PC-3 (cell line): ENCODE data around the gene AQP3. TPM values are rescaled to one million over a fixed set of nuclear protein-coding genes. Genes with fewer than 3 reads are reported as not detected.

Source experiments
- ATAC-seq: fragments of 200-7000 bp; cut with Tn5 transposase; 2 replicates; pipeline ENCODE4 v1.9.1; 2020; ENCODE audit warnings: mild to moderate bottlenecking, moderate library complexity
- BruUV-seq: library from RNA; stranded (reverse); fragments of 400-500 nt; replicated peaks from 2 replicates; lab custom pipeline; 2021; lab: Mats Ljungman, UMichigan
- CTCF ChIA-PET: fragments of 300-600 bp; sonication (Branson Sonifier 250); formaldehyde crosslinking; loops from one replicate; lab custom pipeline; 2022; ENCODE audit warnings: antibody characterized with exemption; lab: Charles Lee
- POLR2A ChIA-PET: fragments of 300-600 bp; sonication (Branson Sonifier 250); formaldehyde crosslinking; loops from one replicate; lab custom pipeline; 2022; ENCODE audit warnings: antibody characterized with exemption; ENCODE audit not compliant: unreplicated experiment; lab: Charles Lee
- DNase-seq: peaks from one replicate; pipeline ENCODE4 v3.0.0-alpha.2; 2015
- H2AFZ ChIP-seq: fragments of 300-600 bp; sonication (generic); 2 replicates; pipeline ENCODE4 v1.6.0; 2016; ENCODE audit warnings: antibody characterized with exemption, low read length
- H3F3A ChIP-seq: fragments of 300-600 bp; sonication (generic); one replicate; pipeline ENCODE4 v1.6.0; 2017; ENCODE audit warnings: antibody characterized with exemption, low read length, control low read depth, mild to moderate bottlenecking; ENCODE audit not compliant: unreplicated experiment
- H3K27ac ChIP-seq: fragments of 300-600 bp; sonication (generic); 2 replicates; pipeline ENCODE4 v1.5.1; 2016; ENCODE audit warnings: mild to moderate bottlenecking, low read length
- H3K27me3 ChIP-seq: fragments of 300-600 bp; sonication (generic); 2 replicates; pipeline ENCODE4 v1.6.1; 2016; ENCODE audit warnings: low read length, mixed read lengths
- H3K36me3 ChIP-seq: fragments of 300-600 bp; sonication (generic); 2 replicates; pipeline ENCODE4 v1.6.1; 2016; ENCODE audit warnings: low read depth, mixed run types, low read length, mixed read lengths
- H3K4me1 ChIP-seq: fragments of 300-600 bp; sonication (generic); 2 replicates; pipeline ENCODE4 v1.5.1; 2016; ENCODE audit warnings: low read length; ENCODE audit not compliant: insufficient read depth
- H3K4me2 ChIP-seq: fragments of 300-600 bp; sonication (generic); 2 replicates; pipeline ENCODE4 v1.6.0; 2016; ENCODE audit warnings: low read length
- H3K4me3 ChIP-seq: fragments of 300-600 bp; sonication (generic); 2 replicates; pipeline ENCODE4 v1.5.1; 2016; ENCODE audit warnings: mild to moderate bottlenecking, low read length, mixed read lengths
- H3K79me2 ChIP-seq: fragments of 300-600 bp; sonication (generic); 2 replicates; pipeline ENCODE4 v1.6.1; 2017; ENCODE audit warnings: low read length, mixed read lengths
- H3K9ac ChIP-seq: fragments of 300-600 bp; sonication (generic); 2 replicates; pipeline ENCODE4 v1.6.0; 2016; ENCODE audit warnings: mild to moderate bottlenecking, low read length
- H3K9me2 ChIP-seq: fragments of 300-600 bp; sonication (generic); replicated peaks from 2 replicates; pipeline ENCODE4 v1.6.1; 2016; ENCODE audit warnings: mixed run types, low read length, mixed read lengths
- H3K9me3 ChIP-seq: fragments of 300-600 bp; sonication (generic); 2 replicates; pipeline ENCODE4 v1.6.1; 2016; ENCODE audit warnings: low read length, mixed read lengths
- H4K20me1 ChIP-seq: fragments of 300-600 bp; sonication (generic); 2 replicates; pipeline ENCODE4 v1.6.1; 2016; ENCODE audit warnings: low read length, mixed read lengths
- EZH2 ChIP-seq: fragments of 300-600 bp; sonication (generic); IDR thresholded peaks from one replicate; pipeline ENCODE4 v1.6.1; 2017; ENCODE audit warnings: antibody characterized with exemption, mild to moderate bottlenecking, low read length; ENCODE audit not compliant: unreplicated experiment
- EZH2phosphoT487 ChIP-seq: fragments of 300-600 bp; sonication (generic); IDR thresholded peaks from 2 replicates; pipeline ENCODE4 v1.6.1; 2018; ENCODE audit warnings: mild to moderate bottlenecking, antibody characterized with exemption, low read length, borderline replicate concordance
- intact Hi-C: fragments of 100-400 bp; cut with micrococcal nuclease; formaldehyde crosslinking; loops from 2 replicates; pipeline ENCODE4 v1.9.0; 2023
- total RNA-seq: library from RNA; depleted of rRNA; stranded (reverse); fragments of >200 nt; gene quantifications from 2 replicates; pipeline ENCODE4 v1.2.3, GENCODE V29; 2014
- TF ChIP-seq, protein P1 (sequence below): fragments of 300-600 bp; sonication (generic); conservative IDR thresholded peaks from 2 replicates; pipeline ENCODE4 v1.5.1; 2017; ENCODE audit warnings: antibody characterized with exemption, low read depth, mild to moderate bottlenecking, low read length

AQP3 gene
- total RNA-seq, 1 experiment from 2014 or later: 5.1 TPM

DNA sequence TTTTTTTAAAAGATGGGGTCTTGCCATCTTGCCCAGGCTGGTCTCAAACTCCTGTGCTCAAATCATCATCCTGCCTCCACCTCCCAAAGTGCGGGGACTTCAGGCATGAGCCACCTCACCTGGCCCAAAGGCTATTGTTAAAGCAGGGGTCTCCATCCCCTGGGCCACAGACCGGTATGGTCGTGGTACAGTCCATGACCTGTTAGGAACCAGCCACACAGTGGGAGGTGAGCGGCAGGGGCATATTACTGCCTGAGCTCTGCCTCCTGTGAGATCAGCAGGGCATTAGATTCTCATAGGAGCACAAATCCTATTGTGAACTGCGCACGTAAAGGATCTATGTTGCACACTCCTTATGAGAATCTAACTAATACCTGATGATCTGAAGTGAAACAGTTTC, 33.6 kb upstream of the AQP3 start:
- ATAC-seq: no peak
- no peaks in the 10 kb centered on the region for H3F3A ChIP-seq
- H3K79me2 ChIP-seq: no peaks in the 10 kb centered on the region
- no peak for TF ChIP-seq EZH2phosphoT487
- TF ChIP-seq, protein P1, sequence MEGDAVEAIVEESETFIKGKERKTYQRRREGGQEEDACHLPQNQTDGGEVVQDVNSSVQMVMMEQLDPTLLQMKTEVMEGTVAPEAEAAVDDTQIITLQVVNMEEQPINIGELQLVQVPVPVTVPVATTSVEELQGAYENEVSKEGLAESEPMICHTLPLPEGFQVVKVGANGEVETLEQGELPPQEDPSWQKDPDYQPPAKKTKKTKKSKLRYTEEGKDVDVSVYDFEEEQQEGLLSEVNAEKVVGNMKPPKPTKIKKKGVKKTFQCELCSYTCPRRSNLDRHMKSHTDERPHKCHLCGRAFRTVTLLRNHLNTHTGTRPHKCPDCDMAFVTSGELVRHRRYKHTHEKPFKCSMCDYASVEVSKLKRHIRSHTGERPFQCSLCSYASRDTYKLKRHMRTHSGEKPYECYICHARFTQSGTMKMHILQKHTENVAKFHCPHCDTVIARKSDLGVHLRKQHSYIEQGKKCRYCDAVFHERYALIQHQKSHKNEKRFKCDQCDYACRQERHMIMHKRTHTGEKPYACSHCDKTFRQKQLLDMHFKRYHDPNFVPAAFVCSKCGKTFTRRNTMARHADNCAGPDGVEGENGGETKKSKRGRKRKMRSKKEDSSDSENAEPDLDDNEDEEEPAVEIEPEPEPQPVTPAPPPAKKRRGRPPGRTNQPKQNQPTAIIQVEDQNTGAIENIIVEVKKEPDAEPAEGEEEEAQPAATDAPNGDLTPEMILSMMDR: no peak
- no peak for TF ChIP-seq EZH2
- H3K9ac ChIP-seq: no peak overlapping the region
- no peak overlapping the region for H3K4me3 ChIP-seq
- no peaks in the 10 kb centered on the region for H4K20me1 ChIP-seq
- CTCF ChIA-PET: no interaction called here
- no peaks in the 10 kb centered on the region for H3K36me3 ChIP-seq
- no TSS peak for BruUV-seq
- intact Hi-C loops: no loop called here
- H3K9me3 ChIP-seq: no peaks in the 10 kb centered on the region
- no peaks in the 10 kb centered on the region for H3K4me1 ChIP-seq
- no peaks in the 10 kb centered on the region for H3K27me3 ChIP-seq
- H3K9me2 ChIP-seq: no peaks in the 10 kb centered on the region
- H2AFZ ChIP-seq: no peak overlapping the region
- DNase-seq: no peak
- no peak overlapping the region for H3K4me2 ChIP-seq
- POLR2A ChIA-PET: no interaction called here
- H3K27ac ChIP-seq: no peak overlapping the region

DNA sequence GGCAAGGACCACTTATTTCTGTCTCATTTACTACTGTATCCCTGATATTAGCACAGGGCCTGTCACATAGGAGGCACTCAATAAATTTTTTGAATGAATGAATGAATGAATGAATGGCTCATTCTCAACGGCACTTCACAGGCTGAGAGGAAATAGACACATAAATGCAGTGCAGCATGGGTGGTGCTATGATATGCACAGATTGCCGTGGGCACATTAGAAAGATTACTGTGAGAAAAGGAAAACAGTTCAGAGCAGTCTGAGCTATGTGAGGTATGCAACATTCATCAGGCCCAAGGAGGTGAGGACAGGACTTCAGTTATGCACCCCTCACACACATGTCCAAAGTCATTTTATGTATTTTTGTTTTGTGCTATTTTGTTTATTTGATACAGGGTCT, 32.7 kb upstream of the AQP3 start:
- BruUV-seq: no TSS peak
- Histone ChIP-seq H3K79me2 (no peaks in the 10 kb centered on the region), H3K4me2 (no peak overlapping the region), H3K4me1 (no peaks in the 10 kb centered on the region), H3K9me2 (no peaks in the 10 kb centered on the region), H3K9ac (no peak overlapping the region), H3K27me3 (no peaks in the 10 kb centered on the region), H3F3A (no peaks in the 10 kb centered on the region), H4K20me1 (no peaks in the 10 kb centered on the region), H3K27ac (no peak overlapping the region), H3K9me3 (no peaks in the 10 kb centered on the region), H3K4me3 (no peak overlapping the region), H3K36me3 (no peaks in the 10 kb centered on the region), H2AFZ (no peak overlapping the region)
- CTCF ChIA-PET: no interaction called here
- DNase-seq (no peak), ATAC-seq (no peak)
- POLR2A ChIA-PET: no interaction called here
- intact Hi-C loops: no loop called here
- TF ChIP-seq, protein P1: no peak
- TF ChIP-seq EZH2: no peak
- TF ChIP-seq EZH2phosphoT487: no peak

DNA sequence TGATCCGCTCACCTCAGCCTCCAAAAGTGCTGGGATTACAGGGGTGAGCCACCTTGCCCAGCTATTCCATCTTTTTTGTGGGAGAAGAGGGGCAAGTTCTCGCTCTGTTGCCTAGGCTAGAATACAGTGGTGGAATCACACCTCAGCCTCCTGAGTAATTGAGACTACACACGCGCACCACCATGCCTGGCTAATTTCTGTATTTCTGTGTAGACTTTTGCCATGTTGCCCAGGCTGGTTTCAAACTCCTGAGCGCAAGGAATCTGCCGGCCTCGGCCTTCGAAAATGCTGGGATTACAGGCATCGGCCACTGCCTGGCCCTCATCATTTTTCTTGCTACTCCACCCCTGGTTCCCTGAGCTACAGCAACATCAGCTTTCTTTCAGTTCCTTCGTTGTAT, 29.1 kb upstream of the AQP3 start:
- Histone ChIP-seq H2AFZ (no peak overlapping the region), H3F3A (no peaks in the 10 kb centered on the region), H3K4me2 (no peak overlapping the region), H3K79me2 (peaks cover 22% of the 10 kb centered on the region), H3K9me3 (no peaks in the 10 kb centered on the region), H4K20me1 (no peaks in the 10 kb centered on the region), H3K9ac (no peak overlapping the region), H3K27ac (no peak overlapping the region), H3K27me3 (no peaks in the 10 kb centered on the region), H3K36me3 (peaks cover 7% of the 10 kb centered on the region; the same call in 1 of the 2 replicates), H3K9me2 (no peaks in the 10 kb centered on the region), H3K4me1 (peaks cover 11% of the 10 kb centered on the region), H3K4me3 (no peak overlapping the region)
- BruUV-seq: no TSS peak
- ATAC-seq: no peak
- ChIA-PET CTCF (no interaction called here), POLR2A (no interaction called here)
- TF ChIP-seq EZH2phosphoT487 (no peak), EZH2 (no peak)
- TF ChIP-seq, protein P1: no peak
- no peak for DNase-seq
- intact Hi-C loops: no loop called here
